ENCODE data around the gene ANKRD11.

DNA sequence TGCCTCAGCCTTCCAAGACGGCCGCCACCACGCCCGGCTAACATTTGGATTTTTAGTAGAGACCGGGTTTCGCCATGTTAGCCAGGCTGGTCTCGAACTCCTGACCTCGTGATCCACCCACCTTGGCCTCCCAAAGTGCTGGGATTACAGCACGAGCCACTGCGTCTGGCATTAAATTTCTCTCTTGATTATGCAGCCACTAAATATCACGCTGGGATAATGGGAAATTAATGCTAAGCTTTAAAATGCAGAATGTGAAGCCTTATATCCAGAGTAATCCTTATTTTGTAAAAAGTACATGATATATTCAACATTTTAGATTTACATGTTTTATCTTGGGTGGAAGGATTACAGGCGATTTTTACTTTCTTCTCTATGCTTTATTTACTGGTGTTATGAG, 89.2 kb downstream of the ANKRD11 start:
- TF ChIP-seq, protein P1, sequence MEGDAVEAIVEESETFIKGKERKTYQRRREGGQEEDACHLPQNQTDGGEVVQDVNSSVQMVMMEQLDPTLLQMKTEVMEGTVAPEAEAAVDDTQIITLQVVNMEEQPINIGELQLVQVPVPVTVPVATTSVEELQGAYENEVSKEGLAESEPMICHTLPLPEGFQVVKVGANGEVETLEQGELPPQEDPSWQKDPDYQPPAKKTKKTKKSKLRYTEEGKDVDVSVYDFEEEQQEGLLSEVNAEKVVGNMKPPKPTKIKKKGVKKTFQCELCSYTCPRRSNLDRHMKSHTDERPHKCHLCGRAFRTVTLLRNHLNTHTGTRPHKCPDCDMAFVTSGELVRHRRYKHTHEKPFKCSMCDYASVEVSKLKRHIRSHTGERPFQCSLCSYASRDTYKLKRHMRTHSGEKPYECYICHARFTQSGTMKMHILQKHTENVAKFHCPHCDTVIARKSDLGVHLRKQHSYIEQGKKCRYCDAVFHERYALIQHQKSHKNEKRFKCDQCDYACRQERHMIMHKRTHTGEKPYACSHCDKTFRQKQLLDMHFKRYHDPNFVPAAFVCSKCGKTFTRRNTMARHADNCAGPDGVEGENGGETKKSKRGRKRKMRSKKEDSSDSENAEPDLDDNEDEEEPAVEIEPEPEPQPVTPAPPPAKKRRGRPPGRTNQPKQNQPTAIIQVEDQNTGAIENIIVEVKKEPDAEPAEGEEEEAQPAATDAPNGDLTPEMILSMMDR (conservative IDR thresholded peaks at IDR 0.05; ENCODE audit: low read length), result no peak
- TF ChIP-seq EZH2phosphoT487 (IDR thresholded peaks at IDR 0.05; ENCODE audit: borderline replicate concordance), result no peak

Data from Loucy (cell line).